Esophagus squamous epithelium (tissue), 5 donors: ENCODE measurements around the gene COG5. TPM values are rescaled to one million over a fixed set of nuclear protein-coding genes. Genes with fewer than 3 reads are reported as not detected.

Experiments
- DNase-seq: peaks from one replicate; lab custom pipeline; 2025; lab: John Stamatoyannopoulos, UW
- H3K27ac ChIP-seq, 4 donors: fragments of 200-600 bp; sonication (generic); one replicate each; pipeline ENCODE4 v1.5.1; 2016 to 2019; ENCODE audit warnings: mild to moderate bottlenecking in 1 of 4
- H3K27me3 ChIP-seq, 4 donors: fragments of 200-600 bp; sonication (generic); 1 replicate in 3 of 4; 2 replicates in 1 of 4; pipeline versions ENCODE4 v1.5.1 to v1.6.0; 2017 to 2021; ENCODE audit warnings: antibody characterized with exemption in 1 of 4
- H3K36me3 ChIP-seq, 3 donors: fragments of 200-600 bp; sonication (generic); one replicate each; pipeline ENCODE4 v1.5.1; 2016 to 2019
- H3K4me1 ChIP-seq, 3 donors: fragments of 200-600 bp; sonication (generic); one replicate each; pipeline ENCODE4 v1.5.1; 2017 to 2019
- H3K4me3 ChIP-seq, 4 donors: fragments of 200-600 bp; sonication (generic); 1 replicate in 3 of 4; 2 replicates in 1 of 4; pipeline ENCODE4 v1.5.1; 2016 to 2019; ENCODE audit warnings: mild to moderate bottlenecking in 2 of 4, moderate library complexity in 1 of 4
- H3K9me3 ChIP-seq, 3 donors: fragments of 200-600 bp; sonication (generic); one replicate each; pipeline ENCODE4 v1.5.1; 2016 to 2019
- POLR2A ChIP-seq, 4 donors: fragments of 450-650 bp; IDR thresholded peaks; one replicate each; pipeline ENCODE4 v1.6.1; 2017; ENCODE audit warnings: antibody characterized with exemption in 4 of 4, mild to moderate bottlenecking in 4 of 4, moderate library complexity in 3 of 4
- whole genome bisulfite sequencing, 2 donors: methylation state at CpG; one replicate each; pipeline ENCODE4 v1.1.5; 2018; 5-methylcytosine and 5-hydroxymethylcytosine counted together
- intact Hi-C: fragments of 100-400 bp; cut with DNase I; formaldehyde crosslinking; loops from one replicate; pipeline ENCODE4 v1.15.0; 2022
- total RNA-seq, 4 donors: library from RNA; depleted of rRNA; stranded (reverse); fragments of >200 nt; gene quantifications; one replicate each; pipeline ENCODE4 v1.1.0, GENCODE V29; 2016
- TF ChIP-seq, protein P1 (sequence below), 6 experiments: fragments of 450-650 bp in 4 of 6; fragments of 200-600 bp in 2 of 6; sonication (generic) in 2 of 6; IDR thresholded peaks; one replicate each; pipeline ENCODE4 v1.5.1; 2016 to 2019; ENCODE audit warnings: antibody characterized with exemption in 6 of 6, mild to moderate bottlenecking in 4 of 6, moderate library complexity in 4 of 6
- donor health status: DM: yes; HTN: yes; CAD: no.

Gene COG5
- total RNA-seq, 4 donors from 2014 or later: 24.4 to 30.0 (median 27.2) TPM

DNA sequence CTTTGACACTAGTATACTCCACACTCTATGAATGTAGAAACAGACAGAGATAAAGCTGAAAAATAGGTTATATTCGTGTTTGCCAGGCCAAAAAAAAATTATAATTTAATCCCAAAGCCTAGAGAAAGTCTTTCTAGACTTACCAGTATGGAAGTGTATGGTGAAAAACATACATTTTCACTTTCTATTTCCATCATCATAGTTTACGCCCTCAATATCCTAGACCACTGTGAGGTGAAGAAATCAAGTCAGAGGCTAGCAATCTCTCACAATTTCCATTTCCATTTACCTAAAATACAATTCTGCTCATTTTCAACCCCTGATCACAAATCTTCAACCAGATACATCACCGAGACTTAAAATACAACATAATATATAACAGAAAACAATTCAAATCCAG, 77.7 kb downstream of the COG5 start:
- 81% methylated on average over 3 of the region's 3 CpGs for WGBS, 2 donors
- intact Hi-C loops: no loop called here
- H3K27ac ChIP-seq: no peak overlapping the region
- no peaks in the 10 kb centered on the region for H3K9me3 ChIP-seq
- no peaks in the 10 kb centered on the region for H3K4me1 ChIP-seq
- TF ChIP-seq, protein P1, sequence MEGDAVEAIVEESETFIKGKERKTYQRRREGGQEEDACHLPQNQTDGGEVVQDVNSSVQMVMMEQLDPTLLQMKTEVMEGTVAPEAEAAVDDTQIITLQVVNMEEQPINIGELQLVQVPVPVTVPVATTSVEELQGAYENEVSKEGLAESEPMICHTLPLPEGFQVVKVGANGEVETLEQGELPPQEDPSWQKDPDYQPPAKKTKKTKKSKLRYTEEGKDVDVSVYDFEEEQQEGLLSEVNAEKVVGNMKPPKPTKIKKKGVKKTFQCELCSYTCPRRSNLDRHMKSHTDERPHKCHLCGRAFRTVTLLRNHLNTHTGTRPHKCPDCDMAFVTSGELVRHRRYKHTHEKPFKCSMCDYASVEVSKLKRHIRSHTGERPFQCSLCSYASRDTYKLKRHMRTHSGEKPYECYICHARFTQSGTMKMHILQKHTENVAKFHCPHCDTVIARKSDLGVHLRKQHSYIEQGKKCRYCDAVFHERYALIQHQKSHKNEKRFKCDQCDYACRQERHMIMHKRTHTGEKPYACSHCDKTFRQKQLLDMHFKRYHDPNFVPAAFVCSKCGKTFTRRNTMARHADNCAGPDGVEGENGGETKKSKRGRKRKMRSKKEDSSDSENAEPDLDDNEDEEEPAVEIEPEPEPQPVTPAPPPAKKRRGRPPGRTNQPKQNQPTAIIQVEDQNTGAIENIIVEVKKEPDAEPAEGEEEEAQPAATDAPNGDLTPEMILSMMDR (IDR thresholded peaks at IDR 0.05): no peak
- TF ChIP-seq POLR2A (IDR thresholded peaks at IDR 0.05): no peak
- DNase-seq: no peak
- H3K36me3 ChIP-seq: no peaks in the 10 kb centered on the region
- no peaks in the 10 kb centered on the region for H3K27me3 ChIP-seq
- no peak overlapping the region for H3K4me3 ChIP-seq

DNA sequence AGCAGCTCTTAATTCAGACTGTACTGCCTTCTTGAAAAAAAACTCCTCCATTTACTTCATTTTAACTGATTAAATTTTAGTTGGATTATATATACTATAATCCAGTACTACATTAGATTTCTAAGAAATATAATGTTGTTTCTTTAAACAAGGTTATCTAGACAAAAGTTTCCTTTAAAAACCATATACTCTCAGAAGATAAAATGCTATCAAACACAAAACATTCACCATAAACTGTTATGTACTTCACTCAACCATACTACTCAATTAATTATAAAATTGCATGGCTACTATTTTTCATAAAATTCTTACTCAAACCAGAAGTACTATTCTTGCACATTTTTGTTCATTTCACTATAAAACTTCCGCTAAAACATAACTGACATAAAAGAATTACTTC, 81.1 kb downstream of the COG5 start:
- WGBS, 2 donors: 95 to 97% methylated on average over 1 of the region's 1 CpG
- no peak overlapping the region for H3K27ac ChIP-seq

DNA sequence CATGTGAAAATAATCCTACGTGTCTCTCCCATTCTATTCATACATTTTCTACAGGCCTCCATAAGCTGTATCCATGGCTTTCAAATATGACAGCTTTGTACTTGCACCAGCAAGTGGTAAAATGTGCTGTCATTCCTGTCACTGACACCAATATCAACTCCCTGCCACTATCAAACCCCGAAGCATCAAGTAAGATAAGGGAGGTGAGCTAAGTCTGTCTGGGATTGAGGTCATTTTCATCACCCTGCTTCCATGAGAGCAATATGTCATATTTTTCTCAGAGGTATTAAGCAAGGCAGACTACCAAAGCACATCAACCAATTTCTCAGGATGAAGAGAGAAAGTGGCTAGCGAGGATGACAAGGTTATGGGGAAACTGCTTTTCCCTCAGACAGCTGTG, 82.8 kb downstream of the COG5 start:
- intact Hi-C loops: no loop called here
- no peak overlapping the region for H3K27ac ChIP-seq
- TF ChIP-seq, protein P1 (IDR thresholded peaks at IDR 0.05): no peak
- TF ChIP-seq POLR2A (IDR thresholded peaks at IDR 0.05): no peak

More for the DNA sequence above, 81.1 kb downstream of the COG5 start:
- TF ChIP-seq POLR2A (IDR thresholded peaks at IDR 0.05): no peak
- TF ChIP-seq, protein P1 (IDR thresholded peaks at IDR 0.05): no peak
- Histone ChIP-seq H3K4me3 (no peak overlapping the region), H3K27me3 (no peaks in the 10 kb centered on the region), H3K9me3 (no peaks in the 10 kb centered on the region), H3K36me3 (no peaks in the 10 kb centered on the region), H3K4me1 (no peaks in the 10 kb centered on the region)
- DNase-seq: no peak
- intact Hi-C loops: no loop called here

DNA sequence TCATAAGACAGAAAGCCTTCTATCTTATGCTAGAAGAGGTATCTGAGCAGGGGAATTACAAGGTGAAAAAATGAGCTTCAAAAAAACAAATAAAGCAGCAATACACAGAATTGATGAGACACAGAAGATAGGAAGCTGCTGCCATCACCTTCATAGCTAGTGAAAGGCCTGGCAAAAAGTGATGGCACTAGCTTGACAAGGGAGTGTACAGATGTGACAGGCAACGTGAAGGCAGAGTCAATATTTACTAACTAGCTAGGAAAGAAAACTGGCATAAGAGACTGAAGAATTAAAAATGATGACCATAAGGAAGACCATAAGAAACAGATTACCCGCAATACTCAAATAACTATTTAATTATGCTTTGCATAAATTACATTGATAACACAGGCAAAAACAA, 84.4 kb downstream of the COG5 start:
- Histone ChIP-seq H3K36me3 (no peaks in the 10 kb centered on the region), H3K4me3 (no peak overlapping the region), H3K27me3 (no peaks in the 10 kb centered on the region), H3K27ac (no peak overlapping the region), H3K9me3 (no peaks in the 10 kb centered on the region), H3K4me1 (no peaks in the 10 kb centered on the region)
- intact Hi-C loops: no loop called here
- TF ChIP-seq POLR2A (IDR thresholded peaks at IDR 0.05): no peak
- TF ChIP-seq, protein P1 (IDR thresholded peaks at IDR 0.05): no peak
- WGBS, 2 donors: 84 to 87% methylated on average over 2 of the region's 2 CpGs
- no peak for DNase-seq

More for the DNA sequence above, 82.8 kb downstream of the COG5 start:
- Histone ChIP-seq H3K27me3 (no peaks in the 10 kb centered on the region), H3K4me3 (no peak overlapping the region), H3K36me3 (no peaks in the 10 kb centered on the region), H3K4me1 (no peaks in the 10 kb centered on the region), H3K9me3 (no peaks in the 10 kb centered on the region)
- 88 to 89% methylated on average over 3 of the region's 3 CpGs for WGBS, 2 donors
- no peak for DNase-seq

DNA sequence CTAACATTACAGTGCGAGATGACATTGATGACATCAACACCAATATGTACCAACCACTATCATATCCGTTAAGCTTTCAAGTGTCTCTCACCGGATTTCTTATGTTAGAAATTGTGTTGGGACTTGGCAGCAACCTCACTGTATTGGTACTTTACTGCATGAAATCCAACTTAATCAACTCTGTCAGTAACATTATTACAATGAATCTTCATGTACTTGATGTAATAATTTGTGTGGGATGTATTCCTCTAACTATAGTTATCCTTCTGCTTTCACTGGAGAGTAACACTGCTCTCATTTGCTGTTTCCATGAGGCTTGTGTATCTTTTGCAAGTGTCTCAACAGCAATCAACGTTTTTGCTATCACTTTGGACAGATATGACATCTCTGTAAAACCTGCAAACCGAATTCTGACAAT, 89.6 kb downstream of the COG5 start:
- H3K27me3 ChIP-seq: no peaks in the 10 kb centered on the region
- TF ChIP-seq POLR2A (IDR thresholded peaks at IDR 0.05): no peak
- no peak for DNase-seq
- no peak overlapping the region for H3K27ac ChIP-seq
- no peaks in the 10 kb centered on the region for H3K4me1 ChIP-seq
- intact Hi-C loops: no loop called here
- WGBS, 2 donors: 84 to 92% methylated on average over 5 of the region's 5 CpGs
- no peaks in the 10 kb centered on the region for H3K9me3 ChIP-seq
- H3K4me3 ChIP-seq: no peak overlapping the region
- H3K36me3 ChIP-seq: no peaks in the 10 kb centered on the region

DNA sequence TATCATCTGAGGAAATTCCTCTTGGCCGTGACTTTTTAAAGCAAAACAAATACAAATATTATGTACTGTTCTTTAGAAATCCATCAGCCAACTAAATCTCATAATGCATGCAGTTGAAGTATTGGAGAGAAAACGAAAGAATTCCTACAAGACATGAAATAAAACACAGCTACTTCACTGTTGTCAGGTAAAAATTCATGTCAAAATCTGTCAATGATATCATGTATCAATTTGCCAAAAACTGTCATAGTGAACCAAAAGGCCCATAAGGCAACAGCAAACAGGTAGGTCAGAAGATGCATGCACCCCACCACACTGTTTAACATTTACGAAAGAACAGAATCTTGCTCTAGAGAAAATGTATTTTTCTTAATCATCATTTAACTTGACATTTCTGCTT, 91.6 kb downstream of the COG5 start:
- no peaks in the 10 kb centered on the region for H3K4me1 ChIP-seq
- no peaks in the 10 kb centered on the region for H3K27me3 ChIP-seq
- H3K36me3 ChIP-seq: no peaks in the 10 kb centered on the region
- intact Hi-C loops: no loop called here
- no peak for TF ChIP-seq POLR2A (IDR thresholded peaks at IDR 0.05)
- TF ChIP-seq, protein P1 (IDR thresholded peaks at IDR 0.05): no peak
- DNase-seq: no peak
- no peaks in the 10 kb centered on the region for H3K9me3 ChIP-seq
- no peak overlapping the region for H3K27ac ChIP-seq
- no peak overlapping the region for H3K4me3 ChIP-seq
- 64 to 76% methylated on average over 3 of the region's 3 CpGs for WGBS, 2 donors
